Memory B cell (primary cell): ENCODE measurements around the gene RBM47.

ENCODE experiments used
- ATAC-seq: fragments of 150-1000 bp; cut with Tn5 transposase; 2 replicates; pipeline ENCODE4 v1.10.0; 2021; ENCODE audit warnings: low read depth, mild to moderate bottlenecking, moderate library complexity
- DNase-seq, 2 donors: peaks; one replicate each; pipeline ENCODE4 v3.0.0; 2022; ENCODE audit warnings: low spot score in 2 of 2
- H3K27ac Mint-ChIP-seq: one replicate; pipeline ENCODE4 v1.8.0; 2022; ENCODE audit warnings: mild to moderate bottlenecking, moderate library complexity, mixed read lengths
- H3K27me3 Mint-ChIP-seq: one replicate; pipeline ENCODE4 v1.8.0; 2022; ENCODE audit warnings: mixed read lengths
- H3K36me3 Mint-ChIP-seq: one replicate; pipeline ENCODE4 v1.8.0; 2022; ENCODE audit warnings: mild to moderate bottlenecking, mixed read lengths
- H3K4me1 Mint-ChIP-seq: one replicate; pipeline ENCODE4 v1.8.0; 2022; ENCODE audit warnings: mixed read lengths
- H3K4me3 Mint-ChIP-seq: one replicate; pipeline ENCODE4 v1.8.0; 2022; ENCODE audit warnings: mild to moderate bottlenecking, moderate library complexity, mixed read lengths
- H3K9me3 Mint-ChIP-seq: one replicate; pipeline ENCODE4 v1.8.0; 2022; ENCODE audit warnings: mixed read lengths

The RBM47 gene

GRCh38 chr4:40629401-40630334, at the start of gene RBM47:
Gene RBM47 (minus strand): TSS chr4:40629864. CDS start chr4:40438893, 190,971 bp downstream.
- Mint-ChIP-seq H3K4me3 (peak within 1 kb of the TSS; percentile 98), H3K27me3 (no peaks in the 10 kb centered on the region), H3K9me3 (no peaks in the 10 kb centered on the region), H3K4me1 (peaks cover 22% of the 10 kb centered on the region), H3K27ac (peak within 1 kb of the TSS; percentile 89), H3K36me3 (peaks cover 5% of the 10 kb centered on the region)
- DNase-seq (peak in 1 of 2 donors; percentile 45), ATAC-seq (peak; percentile 53)

- H3K36me3 Mint-ChIP-seq = no peaks in the 10 kb centered on the region
- no peaks in the 10 kb centered on the region for H3K4me1 Mint-ChIP-seq
- H3K27ac Mint-ChIP-seq = no peak overlapping the region
- H3K9me3 Mint-ChIP-seq = no peaks in the 10 kb centered on the region
- no peak overlapping the region for H3K4me3 Mint-ChIP-seq
- no peak for ATAC-seq
- H3K27me3 Mint-ChIP-seq = peaks cover 7% of the 10 kb centered on the region
- DNase-seq = no peak
Measured at GRCh38 chr4:40678421-40678820, 48.8 kb upstream of the RBM47 start.

GRCh38 chr4:40675166-40675565, 45.5 kb upstream of the RBM47 start:
- ATAC-seq (no peak), DNase-seq (no peak)
- Mint-ChIP-seq H3K27ac (no peak overlapping the region), H3K36me3 (no peaks in the 10 kb centered on the region), H3K9me3 (no peaks in the 10 kb centered on the region), H3K4me3 (no peak overlapping the region), H3K4me1 (no peaks in the 10 kb centered on the region), H3K27me3 (peaks cover 8% of the 10 kb centered on the region)

DNA sequence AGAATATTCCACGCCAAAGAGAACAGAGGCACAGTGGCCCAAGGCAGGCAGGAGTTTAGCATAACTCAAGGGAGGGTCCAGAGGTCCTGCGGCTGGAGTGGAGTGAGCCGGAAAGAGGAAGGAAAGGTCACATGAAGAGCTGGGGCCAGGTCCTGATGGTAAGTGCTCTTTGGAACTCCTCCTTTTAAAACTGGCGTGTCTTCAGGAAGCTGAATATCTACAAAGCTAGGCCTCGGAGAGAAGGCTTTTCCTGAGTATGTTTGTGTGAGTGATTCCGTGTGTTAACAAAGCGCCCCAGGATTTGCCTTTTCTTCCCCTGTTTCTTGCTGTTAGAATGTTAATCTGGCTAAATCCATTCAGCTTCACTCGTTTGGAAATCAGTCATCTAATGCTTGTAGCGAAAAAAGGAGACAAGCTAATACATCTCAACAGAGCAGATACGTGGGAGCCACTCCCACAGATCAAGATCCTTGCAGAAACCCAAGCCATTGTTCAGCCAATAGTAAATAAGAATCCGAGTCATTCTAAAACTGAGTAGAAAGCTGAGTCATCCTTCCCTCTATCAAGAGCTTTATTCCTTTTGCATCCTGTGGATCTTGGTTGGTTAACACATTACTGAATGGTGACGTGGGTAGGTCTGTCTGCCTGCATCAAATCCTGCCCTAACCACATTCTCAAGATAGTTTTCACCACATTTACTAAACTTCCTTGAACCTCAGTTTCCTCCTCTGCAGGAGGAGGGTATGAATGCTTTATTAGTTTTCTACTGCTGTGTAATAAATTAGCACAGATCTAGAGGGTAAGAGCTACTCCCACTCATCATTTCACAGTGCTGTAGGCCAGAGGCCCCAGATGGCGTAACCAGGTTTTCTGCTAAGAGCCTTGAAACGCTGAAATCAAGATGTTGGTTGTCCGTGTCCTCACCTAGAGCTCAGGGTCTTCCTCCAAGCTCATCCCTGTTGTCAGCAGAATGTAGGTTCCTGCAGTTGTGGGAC, 43.2 kb upstream of the RBM47 start:
- ATAC-seq (no peak), DNase-seq (no peak)
- Mint-ChIP-seq H3K4me1 (no peaks in the 10 kb centered on the region), H3K36me3 (no peaks in the 10 kb centered on the region), H3K27ac (no peak overlapping the region), H3K4me3 (no peak overlapping the region), H3K27me3 (peaks cover 8% of the 10 kb centered on the region), H3K9me3 (no peaks in the 10 kb centered on the region)

DNA sequence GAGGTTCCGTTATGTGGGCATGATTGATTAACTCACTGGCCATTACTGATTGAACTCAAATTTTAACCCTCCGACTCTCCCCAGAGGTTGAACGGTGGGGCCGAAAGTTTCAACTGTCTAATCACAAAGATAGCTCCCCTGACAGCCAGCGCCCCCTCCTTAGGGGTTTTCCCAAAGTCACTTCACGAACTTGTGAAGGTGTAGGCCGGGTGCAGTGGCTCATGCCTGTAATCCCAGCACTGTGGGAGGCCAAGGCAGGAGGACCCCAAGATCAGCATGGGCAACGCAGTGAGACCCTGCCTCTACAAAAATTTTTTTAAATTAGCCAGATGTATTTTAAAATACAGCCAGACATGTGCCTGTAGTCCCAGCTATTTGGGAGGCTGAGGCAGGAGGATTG, 39.8 kb upstream of the RBM47 start:
- Mint-ChIP-seq H3K36me3 (no peaks in the 10 kb centered on the region), H3K9me3 (peaks cover 2% of the 10 kb centered on the region), H3K27ac (no peak overlapping the region), H3K4me3 (no peak overlapping the region), H3K4me1 (no peaks in the 10 kb centered on the region), H3K27me3 (peaks cover 3% of the 10 kb centered on the region)
- ATAC-seq (no peak), DNase-seq (no peak)

DNA sequence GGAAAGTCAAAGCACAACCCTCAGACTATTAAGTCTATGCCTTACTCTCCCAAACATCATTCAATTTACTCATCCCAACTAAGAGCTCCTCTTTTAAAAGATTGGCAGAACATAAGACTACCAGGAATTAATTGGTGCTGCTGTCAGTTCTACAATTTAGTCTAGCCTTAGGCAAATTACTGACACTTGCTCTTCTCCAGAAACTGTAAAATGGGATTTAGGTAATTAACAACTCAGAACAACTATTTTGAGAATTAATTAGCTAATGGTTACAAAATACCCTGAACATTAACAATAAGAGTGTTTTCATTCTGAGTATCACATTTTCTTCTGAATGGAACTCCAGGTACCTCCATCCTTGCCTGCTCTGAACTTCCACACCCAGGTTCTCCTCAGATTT, 36.2 kb upstream of the RBM47 start:
- H3K27ac Mint-ChIP-seq = no peak overlapping the region
- no peak for ATAC-seq
- H3K4me3 Mint-ChIP-seq = no peak overlapping the region
- no peaks in the 10 kb centered on the region for H3K4me1 Mint-ChIP-seq
- H3K27me3 Mint-ChIP-seq = peaks cover 1% of the 10 kb centered on the region
- H3K9me3 Mint-ChIP-seq = peaks cover 2% of the 10 kb centered on the region
- no peaks in the 10 kb centered on the region for H3K36me3 Mint-ChIP-seq
- DNase-seq = no peak

DNA sequence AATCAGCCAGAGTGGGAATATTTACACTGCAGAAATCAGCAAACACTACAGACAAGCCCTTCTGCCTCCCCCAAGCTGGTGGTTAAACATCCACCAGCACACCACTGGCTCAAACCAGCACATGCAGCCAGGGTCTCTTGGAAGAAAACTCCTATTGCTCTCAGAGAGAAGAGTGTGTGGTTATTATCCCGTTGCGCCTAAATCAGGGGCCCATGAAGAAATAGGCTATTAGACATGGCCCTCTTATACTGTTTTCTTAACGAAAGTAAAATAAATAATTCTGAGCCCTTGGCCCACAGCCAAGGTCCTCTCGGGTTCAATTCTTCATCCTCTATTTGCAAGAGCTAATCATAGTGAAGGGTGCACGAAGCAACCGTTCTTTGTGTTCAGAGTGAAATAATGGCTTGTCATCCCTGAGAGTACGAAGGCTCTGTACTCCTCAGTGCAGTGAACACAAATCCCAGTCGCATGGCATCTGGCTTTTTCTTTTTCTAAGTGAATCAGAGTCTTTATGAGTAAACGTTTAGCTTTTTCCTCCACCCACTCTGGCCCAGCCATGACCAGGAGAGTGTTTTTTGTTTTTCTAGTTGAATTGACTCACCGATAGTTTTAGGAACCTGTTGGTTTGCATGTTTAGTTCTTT, 33.4 kb upstream of the RBM47 start:
- H3K4me3 Mint-ChIP-seq = no peak overlapping the region
- DNase-seq (no peak), ATAC-seq (no peak)
- H3K9me3 Mint-ChIP-seq = peaks cover 2% of the 10 kb centered on the region
- H3K36me3 Mint-ChIP-seq = no peaks in the 10 kb centered on the region
- no peak overlapping the region for H3K27ac Mint-ChIP-seq
- no peaks in the 10 kb centered on the region for H3K4me1 Mint-ChIP-seq
- H3K27me3 Mint-ChIP-seq = no peaks in the 10 kb centered on the region

- Mint-ChIP-seq H3K4me1 (no peaks in the 10 kb centered on the region), H3K9me3 (no peaks in the 10 kb centered on the region), H3K4me3 (no peak overlapping the region), H3K36me3 (no peaks in the 10 kb centered on the region), H3K27ac (no peak overlapping the region), H3K27me3 (no peaks in the 10 kb centered on the region)
- DNase-seq (no peak), ATAC-seq (no peak)
Measured at GRCh38 chr4:40661803-40662202, 32.1 kb upstream of the RBM47 start.

DNA sequence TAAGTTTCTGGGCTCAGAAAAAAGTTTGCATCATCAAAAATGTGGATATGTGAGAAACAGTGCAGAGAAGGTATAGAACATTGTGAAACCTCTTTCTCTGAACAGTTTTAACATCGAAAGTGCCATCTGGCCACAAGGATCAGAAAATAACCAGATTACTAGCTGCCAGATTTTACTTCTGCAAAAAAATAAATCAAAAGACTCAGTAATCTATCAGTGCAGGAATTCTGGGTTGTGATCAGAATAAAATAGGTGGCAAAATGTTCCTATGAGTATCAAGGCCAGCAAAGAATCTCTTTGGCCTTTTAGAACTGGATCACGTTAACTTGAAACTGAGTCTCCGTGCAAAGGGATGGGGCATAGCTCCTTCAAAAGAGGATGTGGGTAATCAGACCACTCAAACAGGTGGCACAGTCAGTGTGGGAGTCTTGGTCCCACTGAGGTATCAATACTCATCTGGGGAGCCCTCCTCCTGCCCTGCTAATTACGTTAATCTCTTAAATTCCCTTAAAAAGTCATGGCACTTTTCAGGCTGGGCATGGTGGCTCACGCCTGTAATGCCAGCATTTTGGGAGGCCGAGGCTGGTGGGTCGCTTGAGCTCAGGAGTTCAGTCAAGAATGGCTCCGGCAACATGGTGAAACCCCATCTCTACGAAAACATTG, 26.7 kb upstream of the RBM47 start:
- peaks cover 6% of the 10 kb centered on the region for H3K4me1 Mint-ChIP-seq
- ATAC-seq = peak; percentile 98
- no peaks in the 10 kb centered on the region for H3K36me3 Mint-ChIP-seq
- peak overlapping the region; percentile 76 for H3K27ac Mint-ChIP-seq
- H3K4me3 Mint-ChIP-seq = peak overlapping the region; percentile 63
- H3K9me3 Mint-ChIP-seq = no peaks in the 10 kb centered on the region
- DNase-seq = peak; percentile 25 to 29
- H3K27me3 Mint-ChIP-seq = no peaks in the 10 kb centered on the region

DNA sequence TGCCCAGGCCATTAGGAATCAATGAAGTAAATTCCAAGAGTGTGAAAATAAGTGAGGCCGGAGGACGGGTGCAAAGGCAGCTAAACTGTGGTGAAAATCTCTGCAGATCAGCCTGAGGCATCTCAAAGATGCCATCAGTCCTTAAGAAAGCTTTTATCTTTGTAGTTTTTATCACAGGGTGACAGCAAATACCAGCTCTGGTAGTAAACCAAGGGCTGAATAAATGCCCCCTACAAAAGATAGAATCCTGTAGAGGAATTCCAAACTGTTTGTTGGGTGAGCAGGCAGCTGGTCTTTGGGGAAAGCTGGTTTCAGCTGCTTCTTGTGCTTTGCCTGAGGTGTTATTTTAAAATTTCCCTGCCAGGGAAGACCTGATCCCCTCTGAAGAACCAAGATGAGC, 21.6 kb upstream of the RBM47 start:
- Mint-ChIP-seq H3K4me1 (peaks cover 4% of the 10 kb centered on the region), H3K27ac (no peak overlapping the region), H3K9me3 (no peaks in the 10 kb centered on the region), H3K27me3 (no peaks in the 10 kb centered on the region), H3K4me3 (no peak overlapping the region), H3K36me3 (no peaks in the 10 kb centered on the region)
- ATAC-seq = no peak
- no peak for DNase-seq

DNA sequence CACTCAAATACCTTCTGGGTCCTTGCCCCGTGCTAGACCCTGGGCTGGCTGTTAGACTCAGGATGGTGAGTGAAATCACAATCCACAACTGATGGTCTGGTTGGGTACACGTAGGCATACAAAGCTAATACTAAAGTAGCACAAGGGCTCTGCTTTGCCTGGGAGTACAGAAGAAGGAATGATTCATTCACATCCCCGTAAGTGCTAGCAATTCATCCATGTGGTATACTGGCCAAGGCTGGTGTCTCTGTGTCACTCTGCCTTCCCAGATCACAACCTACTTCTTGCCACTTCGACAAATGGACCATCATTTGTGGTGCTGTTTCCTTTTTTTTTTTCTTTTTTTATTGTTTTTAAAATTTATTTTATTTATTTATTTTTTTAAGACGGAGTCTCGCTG, 19.7 kb upstream of the RBM47 start:
- H3K27ac Mint-ChIP-seq = no peak overlapping the region
- H3K36me3 Mint-ChIP-seq = no peaks in the 10 kb centered on the region

GRCh38 chr4:40648742-40649281, 19.1 kb upstream of the RBM47 start:
- ATAC-seq = no peak
- no peak overlapping the region for H3K4me3 Mint-ChIP-seq
- no peaks in the 10 kb centered on the region for H3K9me3 Mint-ChIP-seq
- H3K4me1 Mint-ChIP-seq = no peaks in the 10 kb centered on the region
- no peak for DNase-seq
- no peaks in the 10 kb centered on the region for H3K27me3 Mint-ChIP-seq
- no peaks in the 10 kb centered on the region for H3K36me3 Mint-ChIP-seq
- H3K27ac Mint-ChIP-seq = no peak overlapping the region

More for the DNA sequence above, 19.7 kb upstream of the RBM47 start:
- H3K27me3 Mint-ChIP-seq = no peaks in the 10 kb centered on the region
- ATAC-seq (no peak), DNase-seq (no peak)
- no peak overlapping the region for H3K4me3 Mint-ChIP-seq
- no peaks in the 10 kb centered on the region for H3K4me1 Mint-ChIP-seq
- H3K9me3 Mint-ChIP-seq = no peaks in the 10 kb centered on the region

GRCh38 chr4:40648131-40648530, 18.5 kb upstream of the RBM47 start:
- Mint-ChIP-seq H3K9me3 (no peaks in the 10 kb centered on the region), H3K36me3 (no peaks in the 10 kb centered on the region), H3K27ac (no peak overlapping the region), H3K4me1 (no peaks in the 10 kb centered on the region), H3K4me3 (no peak overlapping the region), H3K27me3 (no peaks in the 10 kb centered on the region)
- ATAC-seq = no peak
- no peak for DNase-seq
